Measurements from ENCODE around the gene MGME1. TPM values are rescaled to one million over a fixed set of nuclear protein-coding genes. Genes with fewer than 3 reads are reported as not detected.

MGME1 gene
- total RNA-seq, 2 experiments from 2014 or later = 28.2 to 30.5 TPM

DNA sequence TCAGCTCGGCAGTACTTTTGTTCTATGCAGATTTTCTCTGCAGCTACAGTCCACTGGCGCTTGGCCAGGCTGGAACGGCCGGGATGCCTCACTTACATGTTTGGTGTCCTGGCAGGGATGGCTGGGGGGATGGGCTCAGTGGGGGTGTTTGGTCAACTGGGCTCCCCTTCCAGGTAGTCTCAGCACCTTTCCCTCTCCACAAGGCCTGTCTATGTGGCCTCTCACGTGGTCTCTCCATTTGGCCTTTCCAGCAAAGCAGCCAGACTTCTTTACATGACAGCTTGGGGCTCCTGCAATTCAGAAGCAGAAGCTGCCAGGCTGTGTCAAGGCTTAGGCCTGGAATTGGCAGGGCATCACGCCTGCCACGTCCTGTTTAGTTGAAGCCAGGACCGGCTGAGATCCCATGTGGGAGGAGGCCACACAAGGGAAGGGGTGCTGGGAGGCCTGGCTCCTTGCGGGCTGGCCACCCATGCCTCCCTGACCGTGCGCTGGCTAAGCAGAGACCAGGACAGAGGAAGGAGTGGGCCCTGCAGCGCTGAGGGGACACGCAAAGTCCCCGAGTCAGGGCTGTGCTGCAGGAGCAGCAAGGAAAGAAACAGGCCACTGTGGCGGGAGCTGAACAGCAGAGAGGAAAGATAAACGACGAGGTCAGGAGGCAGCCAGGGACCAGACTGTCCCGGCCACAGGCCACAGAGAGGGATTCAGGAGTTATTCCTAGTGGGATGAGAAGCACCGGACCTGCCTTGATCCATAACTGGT is 38.9 kb downstream of the MGME1 start:
- no peaks in the 10 kb centered on the region for H3K36me3 Mint-ChIP-seq (ENCODE audit: low read depth)
- H3K27me3 Mint-ChIP-seq = no peaks in the 10 kb centered on the region
- ChIA-PET CTCF (no interaction called here), POLR2A (no interaction called here)
- ATAC-seq (no peak), DNase-seq (no peak)
- intact Hi-C loops (cut with micrococcal nuclease) = no loop called here
- H3K4me1 Mint-ChIP-seq (ENCODE audit: low read depth) = no peaks in the 10 kb centered on the region
- H3K9me3 Mint-ChIP-seq = no peaks in the 10 kb centered on the region
- no peak overlapping the region for H3K27ac Mint-ChIP-seq
- H3K4me3 Mint-ChIP-seq = no peak overlapping the region
- TF ChIP-seq CTCF (IDR thresholded peaks at IDR 0.05) = no peak

DNA sequence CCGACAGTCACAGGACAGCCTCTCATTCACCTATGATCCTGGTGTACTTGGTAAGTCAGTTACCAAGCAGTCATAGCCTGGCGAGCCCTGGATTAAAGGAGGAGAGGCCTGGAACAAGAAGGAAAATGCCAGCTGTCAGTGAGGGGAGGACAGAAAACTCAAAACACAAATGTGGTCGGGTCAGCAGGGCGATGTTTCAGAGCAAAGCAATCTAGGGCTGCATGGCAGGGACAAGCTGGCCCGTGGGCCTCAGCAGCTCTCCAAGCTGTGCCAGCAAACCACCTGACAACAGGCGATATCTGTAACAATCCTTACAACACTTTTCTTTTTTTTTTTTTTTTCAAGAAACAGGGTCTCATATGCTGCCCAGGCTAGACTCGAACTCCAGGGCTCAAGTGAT is 40.3 kb downstream of the MGME1 start:
- Mint-ChIP-seq H3K9me3 (no peaks in the 10 kb centered on the region), H3K36me3 (ENCODE audit: low read depth) (no peaks in the 10 kb centered on the region), H3K27ac (no peak overlapping the region), H3K4me1 (ENCODE audit: low read depth) (no peaks in the 10 kb centered on the region), H3K27me3 (no peaks in the 10 kb centered on the region), H3K4me3 (no peak overlapping the region)
- CTCF ChIA-PET = no interaction called here
- DNase-seq = no peak
- intact Hi-C loops (cut with micrococcal nuclease) = no loop called here
- TF ChIP-seq CTCF (IDR thresholded peaks at IDR 0.05) = no peak
- POLR2A ChIA-PET = no interaction called here
- ATAC-seq = no peak

- ChIA-PET CTCF (interaction anchor here (1.4 kb wide), 1 partner anchor 10 kb away, joined by 4 read pairs; no protein-coding TSS in a partner anchor), POLR2A (no interaction called here)
- DNase-seq (no peak), ATAC-seq (no peak)
- Mint-ChIP-seq H3K36me3 (ENCODE audit: low read depth) (no peaks in the 10 kb centered on the region), H3K4me3 (no peak overlapping the region), H3K27ac (no peak overlapping the region), H3K9me3 (no peaks in the 10 kb centered on the region), H3K4me1 (ENCODE audit: low read depth) (no peaks in the 10 kb centered on the region), H3K27me3 (no peaks in the 10 kb centered on the region)
- intact Hi-C loops (cut with micrococcal nuclease) = no loop called here
- no peak for TF ChIP-seq CTCF (IDR thresholded peaks at IDR 0.05)
Measured at GRCh38 chr20:18011482-18011881, 42.7 kb downstream of the MGME1 start.

DNA sequence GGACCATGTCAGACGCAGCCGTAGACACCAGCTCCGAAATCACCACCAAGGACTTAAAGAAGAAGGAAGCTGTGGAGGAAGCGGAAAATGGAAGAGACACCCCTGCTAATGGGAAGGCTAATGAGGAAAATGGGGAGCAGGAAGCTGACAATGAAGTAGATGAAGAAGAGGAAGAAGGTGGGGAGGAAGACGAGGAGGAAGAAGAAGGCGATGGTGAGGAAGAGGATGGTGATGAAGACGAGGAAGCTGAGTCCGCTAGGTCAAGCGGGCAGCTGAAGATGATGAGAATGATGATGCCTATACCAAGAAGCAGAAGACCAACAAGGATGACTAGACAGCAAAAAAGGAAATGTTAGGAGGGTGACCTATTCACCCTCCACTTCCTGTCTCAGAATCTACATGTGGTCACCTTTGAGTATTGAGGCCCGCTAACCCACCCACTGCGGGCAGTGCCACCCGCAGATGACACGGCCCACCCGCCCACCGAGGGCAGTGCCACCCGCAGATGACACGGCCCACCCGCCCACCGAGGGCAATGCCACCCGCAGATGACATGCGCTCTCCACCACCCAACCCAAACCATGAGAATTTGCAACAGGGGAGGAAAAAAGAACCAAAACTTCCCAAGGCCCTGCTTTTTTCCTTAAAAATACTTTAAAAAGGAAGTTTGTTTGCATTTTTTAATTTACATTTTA is 43.3 kb downstream of the MGME1 start:
- H3K36me3 Mint-ChIP-seq (ENCODE audit: low read depth) = no peaks in the 10 kb centered on the region
- H3K4me3 Mint-ChIP-seq = no peak overlapping the region

More for the DNA sequence above, 43.3 kb downstream of the MGME1 start:
- ATAC-seq (no peak), DNase-seq (no peak)
- no peaks in the 10 kb centered on the region for H3K4me1 Mint-ChIP-seq (ENCODE audit: low read depth)
- ChIA-PET CTCF (interaction anchor here (0.9 to 1.4 kb wide), 2 partner anchors 9 to 307 kb away, joined by 3 to 4 read pairs; no protein-coding TSS in a partner anchor), POLR2A (no interaction called here)
- H3K9me3 Mint-ChIP-seq = no peaks in the 10 kb centered on the region
- no peaks in the 10 kb centered on the region for H3K27me3 Mint-ChIP-seq
- TF ChIP-seq CTCF (IDR thresholded peaks at IDR 0.05) = no peak
- intact Hi-C loops (cut with micrococcal nuclease) = no loop called here
- H3K27ac Mint-ChIP-seq = no peak overlapping the region
